Measurements from ENCODE around the gene TCP1. TPM values are rescaled to one million over a fixed set of nuclear protein-coding genes. Genes with fewer than 3 reads are reported as not detected.
A peak's percentile ranks its signal among the peaks of the same experiment; 100 is the strongest.

Gene TCP1
- total and polyA plus RNA-seq, 9 of the 15 experiments (the other 6 are each of a cell fraction or from before 2014, with no cell fraction given): 331 to 801 (median 645) TPM

GRCh38 chr6:159789377-159790148 lies at the start of gene TCP1 (continued):
- TF ChIP-seq CLOCK (CRISPR knock-in tag; IDR thresholded peaks at IDR 0.05; ENCODE audit: borderline replicate concordance) (peak; percentile 73; the same call in 1 of the 2 replicates), ZNF717 (CRISPR knock-in tag; IDR thresholded peaks at IDR 0.05) (no peak), CTCF (IDR thresholded peaks at IDR 0.05 in 2 of 3, conservative IDR thresholded peaks at IDR 0.05 in 1 of 3; ENCODE audit: insufficient read depth in 2 of 3, low read depth in 1 of 3, low read length in 3 of 3) (no peak), FOXM1 (IDR thresholded peaks at IDR 0.05; ENCODE audit: low read depth) (peak; percentile 27; the same call in 1 of the 2 replicates), FOXM1 (CRISPR knock-in tag; IDR thresholded peaks at IDR 0.05; ENCODE audit: low read depth) (0 out of 2 replicates have a peak, but pooled peaks have one; percentile 59), RBFOX2 (IDR thresholded peaks at IDR 0.05; ENCODE audit: low read depth, low read length) (peak; percentile 98), MTA3 (IDR thresholded peaks at IDR 0.05; ENCODE audit: borderline replicate concordance) (peak; percentile 38), TEAD1 (CRISPR knock-in tag; IDR thresholded peaks at IDR 0.05) (peak; percentile 17 to 85; a peak in 2 of 4 replicates), ZNF253 (CRISPR knock-in tag; conservative IDR thresholded peaks at IDR 0.05) (no peak), ZBTB12 (CRISPR knock-in tag; IDR thresholded peaks at IDR 0.05) (no peak), CCNT2 (IDR thresholded peaks at IDR 0.05; ENCODE audit: borderline replicate concordance, extremely low read depth, insufficient read length, low read depth, low read length) (peak; percentile 56), E4F1 (CRISPR knock-in tag; IDR thresholded peaks at IDR 0.05; ENCODE audit: borderline replicate concordance) (no peak), STAT6 (CRISPR knock-in tag; IDR thresholded peaks at IDR 0.05) (peak; percentile 28; the same call in 1 of the 2 replicates)

Data from K562 (cell line).